Stimulated activated naive CD8-positive, alpha-beta T cell treated with anti-CD3 and anti-CD28 coated beads, Interleukin-15, Interleukin-2, amounts not matched to agents 100 ng/mL and 50 ng/mL, for 24 hours (primary cell): ENCODE measurements around the gene CALM3.
A peak's percentile ranks its signal among the peaks of the same experiment; 100 is the strongest.

Experiments used
- H3K27ac Mint-ChIP-seq: one replicate; pipeline ENCODE4 v1.8.0; 2021; ENCODE audit warnings: mild to moderate bottlenecking, mixed read lengths
- H3K27me3 Mint-ChIP-seq: one replicate; pipeline ENCODE4 v1.8.0; 2021; ENCODE audit warnings: mixed read lengths
- H3K36me3 Mint-ChIP-seq: one replicate; pipeline ENCODE4 v1.8.0; 2021; ENCODE audit warnings: low read depth, mixed read lengths
- H3K4me1 Mint-ChIP-seq: one replicate; pipeline ENCODE4 v1.8.0; 2021; ENCODE audit warnings: low read depth, mixed read lengths
- H3K4me3 Mint-ChIP-seq: one replicate; pipeline ENCODE4 v1.8.0; 2021; ENCODE audit warnings: mild to moderate bottlenecking, mixed read lengths
- H3K9me3 Mint-ChIP-seq: one replicate; pipeline ENCODE4 v1.8.0; 2021; ENCODE audit warnings: mixed read lengths

CALM3 gene

DNA sequence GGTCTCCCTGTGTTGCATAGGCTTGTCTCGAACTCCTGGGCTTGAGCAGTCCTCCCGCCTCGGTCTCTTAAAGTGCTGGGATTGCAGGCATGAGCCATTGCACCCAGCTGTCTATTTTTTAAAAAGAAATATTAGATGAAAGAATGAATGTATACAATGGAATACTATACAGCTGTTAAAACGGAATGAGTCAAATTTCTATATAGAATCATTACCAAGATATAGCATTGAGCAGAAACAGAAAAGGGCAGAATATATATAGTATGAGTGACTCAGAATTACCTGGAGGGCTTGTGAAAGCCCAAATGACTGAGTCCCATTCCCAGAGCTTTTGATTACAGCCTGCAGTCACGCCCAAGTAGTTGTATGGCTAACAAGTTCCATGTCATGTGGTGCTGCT is 55.4 kb downstream of the CALM3 start:
- H3K4me3 Mint-ChIP-seq, result no peak overlapping the region
- no peaks in the 10 kb centered on the region for H3K36me3 Mint-ChIP-seq
- H3K27me3 Mint-ChIP-seq, result peaks cover 38% of the 10 kb centered on the region
- H3K27ac Mint-ChIP-seq, result peak overlapping the region; percentile 58
- peaks cover 18% of the 10 kb centered on the region for H3K4me1 Mint-ChIP-seq
- H3K9me3 Mint-ChIP-seq, result no peaks in the 10 kb centered on the region

DNA sequence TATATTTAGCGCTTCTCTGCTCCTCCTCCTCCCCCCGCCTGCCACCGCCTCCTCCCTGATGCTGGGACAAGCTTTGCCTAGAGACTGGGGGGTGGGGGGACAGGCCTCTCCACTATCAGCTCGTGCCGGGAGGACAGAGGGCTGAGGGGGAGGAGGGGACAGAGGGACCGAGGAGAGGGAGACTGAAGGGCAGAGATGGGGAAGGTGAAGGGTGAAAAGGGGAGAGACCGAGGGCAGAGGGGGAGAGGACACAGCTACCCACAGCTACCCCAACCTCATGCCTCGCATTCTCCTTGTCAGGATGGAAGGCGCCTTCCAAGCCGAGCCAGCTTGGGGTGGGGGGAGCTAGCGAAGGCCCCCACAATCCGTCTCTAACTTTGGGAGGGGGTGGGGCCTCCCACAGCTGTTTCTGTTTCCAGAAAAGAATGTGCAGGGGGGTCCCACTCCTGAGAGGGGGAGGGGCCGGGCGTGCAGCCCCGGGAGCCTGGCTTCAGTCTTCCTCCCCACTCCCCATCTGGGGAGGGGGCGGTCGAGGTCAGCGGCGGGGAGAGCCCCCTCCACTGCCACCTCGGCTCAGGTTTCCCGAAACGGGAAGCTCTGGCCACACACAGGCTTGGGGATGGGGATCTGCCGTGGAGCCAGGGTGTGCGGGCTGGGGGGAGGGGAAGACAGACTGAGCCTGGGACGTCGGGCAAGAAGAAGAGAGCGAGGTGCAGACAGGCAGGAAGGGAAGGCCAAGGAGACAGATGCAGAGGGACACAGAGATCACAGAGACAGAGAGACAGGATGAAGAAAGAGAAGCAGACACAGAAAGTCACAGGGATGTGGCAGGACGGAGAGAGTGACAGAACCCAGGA is 58.2 kb downstream of the CALM3 start:
- H3K36me3 Mint-ChIP-seq, result no peaks in the 10 kb centered on the region
- H3K9me3 Mint-ChIP-seq, result no peaks in the 10 kb centered on the region
- H3K27ac Mint-ChIP-seq, result peak overlapping the region; percentile 5

DNA sequence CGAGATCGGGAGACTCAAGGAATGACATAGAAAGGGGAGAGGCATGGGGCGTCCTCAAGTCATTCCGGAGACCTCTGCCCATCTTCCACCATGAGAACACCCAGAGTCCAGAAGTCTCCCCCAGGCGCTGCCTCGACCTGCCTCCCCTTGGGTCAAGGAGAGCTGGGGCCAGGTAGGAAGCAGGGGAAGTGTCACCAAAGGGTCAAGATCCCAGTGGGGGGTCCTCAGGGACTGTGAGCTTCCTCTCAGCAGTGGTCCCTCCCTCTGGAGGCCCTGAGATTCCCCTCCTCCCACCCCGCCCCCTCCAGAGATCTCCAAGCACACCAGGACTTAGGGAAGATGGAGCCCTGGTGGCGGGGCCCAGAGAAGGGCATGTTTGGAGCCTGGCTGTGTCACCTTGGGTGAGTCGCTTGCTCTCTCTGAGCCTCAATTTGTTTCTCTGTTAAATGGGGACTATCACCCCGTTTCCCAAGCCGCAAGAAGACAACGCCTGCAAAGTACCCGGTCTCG is 58.9 kb downstream of the CALM3 start:
- Mint-ChIP-seq H3K27ac (peak overlapping the region; percentile 5), H3K9me3 (no peaks in the 10 kb centered on the region), H3K27me3 (peaks cover 21% of the 10 kb centered on the region), H3K4me3 (peak overlapping the region; percentile 77), H3K4me1 (peaks cover 30% of the 10 kb centered on the region), H3K36me3 (no peaks in the 10 kb centered on the region)

More for the DNA sequence above, 58.2 kb downstream of the CALM3 start:
- Mint-ChIP-seq H3K4me1 (peaks cover 30% of the 10 kb centered on the region), H3K4me3 (peak overlapping the region; percentile 77), H3K27me3 (peaks cover 28% of the 10 kb centered on the region)
